Measurements from ENCODE around the gene MSMO1. TPM values are rescaled to one million over a fixed set of nuclear protein-coding genes. Genes with fewer than 3 reads are reported as not detected.
A peak's percentile ranks its signal among the peaks of the same experiment; 100 is the strongest.

Gene MSMO1
- polyA plus RNA-seq, 1 donor (not counting 4 experiments of a cell fraction or from before 2014, with no cell fraction given) = 541 TPM

GRCh38 chr4:165361810-165362209 is 34.3 kb downstream of the MSMO1 start:
- no peaks in the 10 kb centered on the region for H3K79me2 ChIP-seq (ENCODE audit: control insufficient read depth, insufficient read depth, low read length)
- H3K27ac ChIP-seq (ENCODE audit: control insufficient read depth, insufficient read depth, low read length) = no peak overlapping the region
- H3K9me3 ChIP-seq (ENCODE audit: control insufficient read depth, low read depth, low read length) = no peaks in the 10 kb centered on the region
- no peaks in the 10 kb centered on the region for H3K36me3 ChIP-seq (ENCODE audit: control insufficient read depth in 2 of 2, extremely low read depth in 1 of 2, insufficient read depth in 2 of 2, low read length in 2 of 2)
- H3K9me1 ChIP-seq (ENCODE audit: control insufficient read depth, extremely low read depth, insufficient read depth, low read length) = no peaks in the 10 kb centered on the region
- H3K27me3 ChIP-seq (ENCODE audit: control insufficient read depth, extremely low read depth, insufficient read depth, low read length) = no peaks in the 10 kb centered on the region
- H2AFZ ChIP-seq (ENCODE audit: control insufficient read depth, low read length) = no peak overlapping the region
- dilution Hi-C loops (cut with MboI; ENCODE audit: extremely low pct_ligation_motif_present, low sequenced_read_pairs) = no loop called here
- TF ChIP-seq EZH2 (IDR thresholded peaks at IDR 0.05; ENCODE audit: low read length) (no peak), CTCF (optimal IDR thresholded peaks at IDR 0.05 in 1 of 3, IDR thresholded peaks at IDR 0.05 in 1 of 3, conservative IDR thresholded peaks at IDR 0.05 in 1 of 3; ENCODE audit: extremely low read depth in 1 of 3, insufficient read depth in 2 of 3, low read length in 3 of 3) (no peak)
- no peak overlapping the region for H3K4me2 ChIP-seq (ENCODE audit: control insufficient read depth, extremely low read depth, insufficient read depth, low read depth, low read length)
- no peak for FAIRE-seq
- peaks cover 7% of the 10 kb centered on the region for H3K4me1 ChIP-seq (ENCODE audit: control insufficient read depth, extremely low read depth, insufficient read depth, low read length)
- no peak overlapping the region for H3K4me3 ChIP-seq (ENCODE audit: control insufficient read depth in 2 of 3, extremely low read depth in 1 of 3, insufficient read depth in 2 of 3, low read depth in 1 of 3, low read length in 3 of 3)
- H4K20me1 ChIP-seq (ENCODE audit: control insufficient read depth, extremely low read depth, insufficient read depth, low read length) = no peaks in the 10 kb centered on the region
- no peak overlapping the region for H3K9ac ChIP-seq (ENCODE audit: control insufficient read depth, extremely low read depth, insufficient read depth, low read length)
- DNase-seq (ENCODE audit: low read depth, low spot score) = no peak

- Histone ChIP-seq H3K27me3 (ENCODE audit: control insufficient read depth, extremely low read depth, insufficient read depth, low read length) (no peaks in the 10 kb centered on the region), H4K20me1 (ENCODE audit: control insufficient read depth, extremely low read depth, insufficient read depth, low read length) (no peaks in the 10 kb centered on the region), H3K36me3 (ENCODE audit: control insufficient read depth in 2 of 2, extremely low read depth in 1 of 2, insufficient read depth in 2 of 2, low read length in 2 of 2) (no peaks in the 10 kb centered on the region), H3K9me3 (ENCODE audit: control insufficient read depth, low read depth, low read length) (no peaks in the 10 kb centered on the region), H3K9ac (ENCODE audit: control insufficient read depth, extremely low read depth, insufficient read depth, low read length) (no peak overlapping the region), H3K9me1 (ENCODE audit: control insufficient read depth, extremely low read depth, insufficient read depth, low read length) (no peaks in the 10 kb centered on the region), H3K4me2 (ENCODE audit: control insufficient read depth, extremely low read depth, insufficient read depth, low read depth, low read length) (peak overlapping the region; percentile 4), H3K4me1 (ENCODE audit: control insufficient read depth, extremely low read depth, insufficient read depth, low read length) (peaks cover 3% of the 10 kb centered on the region), H3K79me2 (ENCODE audit: control insufficient read depth, insufficient read depth, low read length) (no peaks in the 10 kb centered on the region), H2AFZ (ENCODE audit: control insufficient read depth, low read length) (peak overlapping the region; percentile 32), H3K27ac (ENCODE audit: control insufficient read depth, insufficient read depth, low read length) (no peak overlapping the region), H3K4me3 (ENCODE audit: control insufficient read depth in 2 of 3, extremely low read depth in 1 of 3, insufficient read depth in 2 of 3, low read depth in 1 of 3, low read length in 3 of 3) (no peak overlapping the region)
- DNase-seq (ENCODE audit: low read depth, low spot score) (no peak), FAIRE-seq (no peak)
- no peak for TF ChIP-seq EZH2 (IDR thresholded peaks at IDR 0.05; ENCODE audit: low read length)
- TF ChIP-seq CTCF (optimal IDR thresholded peaks at IDR 0.05 in 1 of 3, IDR thresholded peaks at IDR 0.05 in 1 of 3, conservative IDR thresholded peaks at IDR 0.05 in 1 of 3; ENCODE audit: extremely low read depth in 1 of 3, insufficient read depth in 2 of 3, low read length in 3 of 3) = no peak
- dilution Hi-C loops (cut with MboI; ENCODE audit: extremely low pct_ligation_motif_present, low sequenced_read_pairs) = no loop called here
These were observed 37.1 kb downstream of the MSMO1 start for GRCh38 chr4:165364452-165365080.
